Left forelimb (tissue), 1 donor: ENCODE results near the gene ICAM2.
"Not testable (repeated sequence)": the region's sequence is repeated elsewhere in the genome, so short reads cannot be mapped to it uniquely, and the experiment has no call there.

Experiments
- DNase-seq: peaks from one replicate; pipeline ENCODE4 v3.0.0-alpha.2; 2018; ENCODE audit warnings: low spot score

ICAM2 gene

GRCh38 chr17:64009571-64010402 is 10.6 kb downstream of the ICAM2 start:
- no peak for DNase-seq

- no peak for DNase-seq
These were observed 11.6 kb downstream of the ICAM2 start for GRCh38 chr17:64008830-64009229.

GRCh38 chr17:64008346-64008745 is 12.1 kb downstream of the ICAM2 start:
- DNase-seq = no peak

- DNase-seq = no peak
These were observed 12.6 kb downstream of the ICAM2 start for GRCh38 chr17:64007838-64008282.

- not testable (repeated sequence) for DNase-seq
These were observed 13.2 kb downstream of the ICAM2 start for GRCh38 chr17:64007089-64007837.

GRCh38 chr17:64006361-64007088 is 13.9 kb downstream of the ICAM2 start:
- no peak for DNase-seq

GRCh38 chr17:64005734-64006167 is 14.7 kb downstream of the ICAM2 start:
- no peak for DNase-seq

GRCh38 chr17:64004903-64005733 is 15.3 kb downstream of the ICAM2 start:
- DNase-seq = no peak

GRCh38 chr17:64004218-64004770 is 16.1 kb downstream of the ICAM2 start:
- DNase-seq = no peak

GRCh38 chr17:64003526-64004121 is 16.8 kb downstream of the ICAM2 start:
- DNase-seq = no peak

- DNase-seq = no peak
These were observed 17.5 kb downstream of the ICAM2 start for GRCh38 chr17:64002658-64003525.

- no peak for DNase-seq
These were observed 18.5 kb downstream of the ICAM2 start for GRCh38 chr17:64001763-64002529.

- DNase-seq = no peak
These were observed 19.3 kb downstream of the ICAM2 start for GRCh38 chr17:64001091-64001579.

- DNase-seq = no peak
These were observed 20.5 kb downstream of the ICAM2 start for GRCh38 chr17:63999680-64000531.

- no peak for DNase-seq
These were observed 21.4 kb downstream of the ICAM2 start for GRCh38 chr17:63998721-63999679.

GRCh38 chr17:63998050-63998720 is 22.2 kb downstream of the ICAM2 start, which contains the start of gene PRR29:
PRR29 (plus strand) TSS chr17:63998351; CDS start chr17:63998365, 14 bp downstream.
- DNase-seq = peak; percentile 87
